Loucy (cell line): ENCODE data around the gene DOK6.

ENCODE experiments used
- H2AFZ ChIP-seq: fragments of 200-600 bp; sonication (generic); 2 replicates; pipeline ENCODE4 v1.6.0; 2016; ENCODE audit warnings: antibody characterized with exemption, mild to moderate bottlenecking, low read length, moderate library complexity
- H3F3A ChIP-seq: fragments of 200-600 bp; 2 replicates; pipeline ENCODE4 v1.6.0; 2016; ENCODE audit warnings: antibody characterized with exemption, low read depth, mild to moderate bottlenecking
- H3K27me3 ChIP-seq: fragments of 200-600 bp; sonication (generic); 2 replicates; pipeline ENCODE4 v1.6.1; 2014; ENCODE audit warnings: low read length, mild to moderate bottlenecking; ENCODE audit not compliant: insufficient read depth, poor library complexity, severe bottlenecking
- H3K36me3 ChIP-seq: fragments of 200-600 bp; sonication (generic); 2 replicates; pipeline ENCODE4 v1.6.1; 2016; ENCODE audit warnings: low read length; ENCODE audit not compliant: insufficient read depth
- H3K4me1 ChIP-seq: fragments of 200-600 bp; sonication (generic); 2 replicates; pipeline ENCODE4 v1.5.1; 2014; ENCODE audit warnings: low read length, mild to moderate bottlenecking; ENCODE audit not compliant: insufficient read depth, poor library complexity, severe bottlenecking
- H3K4me2 ChIP-seq: fragments of 200-600 bp; sonication (generic); 2 replicates; pipeline ENCODE4 v1.6.0; 2014; ENCODE audit warnings: antibody characterized with exemption, low read length, low read depth, mild to moderate bottlenecking; ENCODE audit not compliant: poor library complexity, severe bottlenecking
- H3K4me3 ChIP-seq: fragments of 200-600 bp; sonication (generic); 2 replicates; pipeline ENCODE4 v1.5.1; 2014; ENCODE audit warnings: low read length, mild to moderate bottlenecking, mixed read lengths; ENCODE audit not compliant: poor library complexity, severe bottlenecking
- H3K79me2 ChIP-seq: fragments of 200-600 bp; sonication (generic); 2 replicates; pipeline ENCODE4 v1.6.1; 2014; ENCODE audit warnings: low read length; ENCODE audit not compliant: insufficient read depth
- H3K9ac ChIP-seq: fragments of 200-600 bp; sonication (generic); 2 replicates; pipeline ENCODE4 v1.6.0; 2014; ENCODE audit warnings: mild to moderate bottlenecking, low read depth, low read length, moderate library complexity; ENCODE audit not compliant: poor library complexity, severe bottlenecking
- H3K9me2 ChIP-seq: fragments of 200-600 bp; sonication (generic); replicated peaks from 2 replicates; pipeline ENCODE4 v1.6.1; 2016; ENCODE audit warnings: low read depth, low read length, mixed read lengths
- H3K9me3 ChIP-seq: fragments of 200-600 bp; sonication (generic); 2 replicates; pipeline ENCODE4 v1.6.1; 2014; ENCODE audit warnings: mild to moderate bottlenecking, antibody characterized with exemption, low read length, low read depth; ENCODE audit not compliant: insufficient read depth
- H4K20me1 ChIP-seq: fragments of 200-600 bp; sonication (generic); 2 replicates; pipeline ENCODE4 v1.6.0; 2014; ENCODE audit warnings: antibody characterized with exemption, low read length, mild to moderate bottlenecking; ENCODE audit not compliant: insufficient read depth, poor library complexity, severe bottlenecking
- CTCF ChIP-seq: fragments of 200-600 bp; sonication (generic); conservative IDR thresholded peaks from 2 replicates; pipeline ENCODE4 v1.5.1; 2014; ENCODE audit warnings: mild to moderate bottlenecking, antibody characterized with exemption, low read length
- EZH2phosphoT487 ChIP-seq: fragments of 200-600 bp; IDR thresholded peaks from 2 replicates; pipeline ENCODE4 v1.6.1; 2018; ENCODE audit warnings: antibody characterized with exemption, mild to moderate bottlenecking, moderate library complexity, borderline replicate concordance

The DOK6 gene

GRCh38 chr18:69447886-69448285 is 47.2 kb downstream of the DOK6 start:
- TF ChIP-seq EZH2phosphoT487 = no peak
- no peak for TF ChIP-seq CTCF
- H2AFZ ChIP-seq = no peak overlapping the region

GRCh38 chr18:69455125-69455524 is 54.4 kb downstream of the DOK6 start:
- H3K4me3 ChIP-seq = no peak overlapping the region
- no peaks in the 10 kb centered on the region for H3K9me2 ChIP-seq
- H3F3A ChIP-seq = no peaks in the 10 kb centered on the region
- no peaks in the 10 kb centered on the region for H3K27me3 ChIP-seq
- TF ChIP-seq CTCF (no peak), EZH2phosphoT487 (no peak)
- no peak overlapping the region for H3K4me2 ChIP-seq
- no peaks in the 10 kb centered on the region for H3K36me3 ChIP-seq
- H4K20me1 ChIP-seq = no peaks in the 10 kb centered on the region
- no peak overlapping the region for H3K9ac ChIP-seq
- no peaks in the 10 kb centered on the region for H3K79me2 ChIP-seq
- no peaks in the 10 kb centered on the region for H3K9me3 ChIP-seq
- no peaks in the 10 kb centered on the region for H3K4me1 ChIP-seq
- no peak overlapping the region for H2AFZ ChIP-seq

More at GRCh38 chr18:69447886-69448285, 47.2 kb downstream of the DOK6 start:
- H3K9me3 ChIP-seq = peaks cover 2% of the 10 kb centered on the region; the same call in 1 of the 2 replicates
- H3K4me2 ChIP-seq = no peak overlapping the region
- H3K79me2 ChIP-seq = no peaks in the 10 kb centered on the region
- no peaks in the 10 kb centered on the region for H3K27me3 ChIP-seq
- H3K9me2 ChIP-seq = no peaks in the 10 kb centered on the region
- no peaks in the 10 kb centered on the region for H3K36me3 ChIP-seq
- H3F3A ChIP-seq = no peaks in the 10 kb centered on the region
- H3K4me3 ChIP-seq = no peak overlapping the region
- H3K9ac ChIP-seq = no peak overlapping the region
- no peaks in the 10 kb centered on the region for H4K20me1 ChIP-seq
- no peaks in the 10 kb centered on the region for H3K4me1 ChIP-seq

GRCh38 chr18:69469444-69469919 is 68.8 kb downstream of the DOK6 start:
- H3K4me1 ChIP-seq = no peaks in the 10 kb centered on the region
- no peaks in the 10 kb centered on the region for H3F3A ChIP-seq
- no peaks in the 10 kb centered on the region for H3K36me3 ChIP-seq
- no peak overlapping the region for H3K4me3 ChIP-seq
- no peaks in the 10 kb centered on the region for H3K27me3 ChIP-seq
- no peak overlapping the region for H3K4me2 ChIP-seq
- no peak overlapping the region for H2AFZ ChIP-seq
- no peaks in the 10 kb centered on the region for H4K20me1 ChIP-seq
- H3K9ac ChIP-seq = no peak overlapping the region
- H3K9me3 ChIP-seq = no peaks in the 10 kb centered on the region
- no peaks in the 10 kb centered on the region for H3K9me2 ChIP-seq
- no peaks in the 10 kb centered on the region for H3K79me2 ChIP-seq
- TF ChIP-seq EZH2phosphoT487 (no peak), CTCF (peak; percentile 55)
